ENCODE measurements around the gene VWA1. TPM values are rescaled to one million over a fixed set of nuclear protein-coding genes. Genes with fewer than 3 reads are reported as not detected.

The VWA1 gene
- total and polyA plus RNA-seq, 2 experiments from 2014 or later: 7.2 to 31.5 TPM

DNA sequence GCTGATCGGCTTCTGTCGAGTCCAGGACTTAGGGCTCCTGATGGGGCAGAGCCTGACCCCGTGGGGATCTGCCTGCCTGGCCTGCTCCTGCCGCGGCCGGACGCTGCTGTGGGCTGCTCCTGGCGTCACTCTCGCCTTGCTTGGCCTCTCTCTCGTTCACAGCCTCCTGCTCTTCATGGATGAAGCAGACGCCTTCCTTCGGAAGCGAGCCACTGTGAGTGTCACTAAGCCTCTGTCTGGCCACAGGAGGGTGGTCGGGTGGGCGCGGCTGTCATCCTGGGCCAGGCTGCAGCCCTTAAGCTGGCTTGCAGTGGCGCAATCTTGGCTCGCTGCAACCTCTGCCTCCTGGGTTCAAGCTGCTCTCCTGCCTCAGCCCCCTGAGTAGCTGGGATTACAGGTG is 52.2 kb downstream of the VWA1 start:
- ATAC-seq (no peak), DNase-seq (ENCODE audit: low spot score) (no peak)
- no peak overlapping the region for H2AFZ ChIP-seq
- H3K4me1 ChIP-seq (ENCODE audit: insufficient read depth): no peaks in the 10 kb centered on the region
- peaks cover 2% of the 10 kb centered on the region for H3K27me3 Mint-ChIP-seq (ENCODE audit: insufficient read depth, low read depth, poor library complexity)
- no peaks in the 10 kb centered on the region for H3K4me1 Mint-ChIP-seq
- TF ChIP-seq STAT1 (IDR thresholded peaks at IDR 0.05; ENCODE audit: unreplicated experiment): no peak
- no peak for TF ChIP-seq NANOG (IDR thresholded peaks at IDR 0.05; ENCODE audit: borderline replicate concordance)
- TF ChIP-seq, protein P1, sequence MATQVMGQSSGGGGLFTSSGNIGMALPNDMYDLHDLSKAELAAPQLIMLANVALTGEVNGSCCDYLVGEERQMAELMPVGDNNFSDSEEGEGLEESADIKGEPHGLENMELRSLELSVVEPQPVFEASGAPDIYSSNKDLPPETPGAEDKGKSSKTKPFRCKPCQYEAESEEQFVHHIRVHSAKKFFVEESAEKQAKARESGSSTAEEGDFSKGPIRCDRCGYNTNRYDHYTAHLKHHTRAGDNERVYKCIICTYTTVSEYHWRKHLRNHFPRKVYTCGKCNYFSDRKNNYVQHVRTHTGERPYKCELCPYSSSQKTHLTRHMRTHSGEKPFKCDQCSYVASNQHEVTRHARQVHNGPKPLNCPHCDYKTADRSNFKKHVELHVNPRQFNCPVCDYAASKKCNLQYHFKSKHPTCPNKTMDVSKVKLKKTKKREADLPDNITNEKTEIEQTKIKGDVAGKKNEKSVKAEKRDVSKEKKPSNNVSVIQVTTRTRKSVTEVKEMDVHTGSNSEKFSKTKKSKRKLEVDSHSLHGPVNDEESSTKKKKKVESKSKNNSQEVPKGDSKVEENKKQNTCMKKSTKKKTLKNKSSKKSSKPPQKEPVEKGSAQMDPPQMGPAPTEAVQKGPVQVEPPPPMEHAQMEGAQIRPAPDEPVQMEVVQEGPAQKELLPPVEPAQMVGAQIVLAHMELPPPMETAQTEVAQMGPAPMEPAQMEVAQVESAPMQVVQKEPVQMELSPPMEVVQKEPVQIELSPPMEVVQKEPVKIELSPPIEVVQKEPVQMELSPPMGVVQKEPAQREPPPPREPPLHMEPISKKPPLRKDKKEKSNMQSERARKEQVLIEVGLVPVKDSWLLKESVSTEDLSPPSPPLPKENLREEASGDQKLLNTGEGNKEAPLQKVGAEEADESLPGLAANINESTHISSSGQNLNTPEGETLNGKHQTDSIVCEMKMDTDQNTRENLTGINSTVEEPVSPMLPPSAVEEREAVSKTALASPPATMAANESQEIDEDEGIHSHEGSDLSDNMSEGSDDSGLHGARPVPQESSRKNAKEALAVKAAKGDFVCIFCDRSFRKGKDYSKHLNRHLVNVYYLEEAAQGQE (IDR thresholded peaks at IDR 0.05; ENCODE audit: unreplicated experiment): no peak
- TF ChIP-seq EZH2phosphoT487 (IDR thresholded peaks at IDR 0.05; ENCODE audit: unreplicated experiment): no peak
- TF ChIP-seq, protein P2, sequence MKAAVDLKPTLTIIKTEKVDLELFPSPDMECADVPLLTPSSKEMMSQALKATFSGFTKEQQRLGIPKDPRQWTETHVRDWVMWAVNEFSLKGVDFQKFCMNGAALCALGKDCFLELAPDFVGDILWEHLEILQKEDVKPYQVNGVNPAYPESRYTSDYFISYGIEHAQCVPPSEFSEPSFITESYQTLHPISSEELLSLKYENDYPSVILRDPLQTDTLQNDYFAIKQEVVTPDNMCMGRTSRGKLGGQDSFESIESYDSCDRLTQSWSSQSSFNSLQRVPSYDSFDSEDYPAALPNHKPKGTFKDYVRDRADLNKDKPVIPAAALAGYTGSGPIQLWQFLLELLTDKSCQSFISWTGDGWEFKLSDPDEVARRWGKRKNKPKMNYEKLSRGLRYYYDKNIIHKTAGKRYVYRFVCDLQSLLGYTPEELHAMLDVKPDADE (IDR thresholded peaks at IDR 0.05): no peak
- no peak for TF ChIP-seq EZH2 (IDR thresholded peaks at IDR 0.05; ENCODE audit: low read depth, unreplicated experiment)
- TF ChIP-seq, protein P3, sequence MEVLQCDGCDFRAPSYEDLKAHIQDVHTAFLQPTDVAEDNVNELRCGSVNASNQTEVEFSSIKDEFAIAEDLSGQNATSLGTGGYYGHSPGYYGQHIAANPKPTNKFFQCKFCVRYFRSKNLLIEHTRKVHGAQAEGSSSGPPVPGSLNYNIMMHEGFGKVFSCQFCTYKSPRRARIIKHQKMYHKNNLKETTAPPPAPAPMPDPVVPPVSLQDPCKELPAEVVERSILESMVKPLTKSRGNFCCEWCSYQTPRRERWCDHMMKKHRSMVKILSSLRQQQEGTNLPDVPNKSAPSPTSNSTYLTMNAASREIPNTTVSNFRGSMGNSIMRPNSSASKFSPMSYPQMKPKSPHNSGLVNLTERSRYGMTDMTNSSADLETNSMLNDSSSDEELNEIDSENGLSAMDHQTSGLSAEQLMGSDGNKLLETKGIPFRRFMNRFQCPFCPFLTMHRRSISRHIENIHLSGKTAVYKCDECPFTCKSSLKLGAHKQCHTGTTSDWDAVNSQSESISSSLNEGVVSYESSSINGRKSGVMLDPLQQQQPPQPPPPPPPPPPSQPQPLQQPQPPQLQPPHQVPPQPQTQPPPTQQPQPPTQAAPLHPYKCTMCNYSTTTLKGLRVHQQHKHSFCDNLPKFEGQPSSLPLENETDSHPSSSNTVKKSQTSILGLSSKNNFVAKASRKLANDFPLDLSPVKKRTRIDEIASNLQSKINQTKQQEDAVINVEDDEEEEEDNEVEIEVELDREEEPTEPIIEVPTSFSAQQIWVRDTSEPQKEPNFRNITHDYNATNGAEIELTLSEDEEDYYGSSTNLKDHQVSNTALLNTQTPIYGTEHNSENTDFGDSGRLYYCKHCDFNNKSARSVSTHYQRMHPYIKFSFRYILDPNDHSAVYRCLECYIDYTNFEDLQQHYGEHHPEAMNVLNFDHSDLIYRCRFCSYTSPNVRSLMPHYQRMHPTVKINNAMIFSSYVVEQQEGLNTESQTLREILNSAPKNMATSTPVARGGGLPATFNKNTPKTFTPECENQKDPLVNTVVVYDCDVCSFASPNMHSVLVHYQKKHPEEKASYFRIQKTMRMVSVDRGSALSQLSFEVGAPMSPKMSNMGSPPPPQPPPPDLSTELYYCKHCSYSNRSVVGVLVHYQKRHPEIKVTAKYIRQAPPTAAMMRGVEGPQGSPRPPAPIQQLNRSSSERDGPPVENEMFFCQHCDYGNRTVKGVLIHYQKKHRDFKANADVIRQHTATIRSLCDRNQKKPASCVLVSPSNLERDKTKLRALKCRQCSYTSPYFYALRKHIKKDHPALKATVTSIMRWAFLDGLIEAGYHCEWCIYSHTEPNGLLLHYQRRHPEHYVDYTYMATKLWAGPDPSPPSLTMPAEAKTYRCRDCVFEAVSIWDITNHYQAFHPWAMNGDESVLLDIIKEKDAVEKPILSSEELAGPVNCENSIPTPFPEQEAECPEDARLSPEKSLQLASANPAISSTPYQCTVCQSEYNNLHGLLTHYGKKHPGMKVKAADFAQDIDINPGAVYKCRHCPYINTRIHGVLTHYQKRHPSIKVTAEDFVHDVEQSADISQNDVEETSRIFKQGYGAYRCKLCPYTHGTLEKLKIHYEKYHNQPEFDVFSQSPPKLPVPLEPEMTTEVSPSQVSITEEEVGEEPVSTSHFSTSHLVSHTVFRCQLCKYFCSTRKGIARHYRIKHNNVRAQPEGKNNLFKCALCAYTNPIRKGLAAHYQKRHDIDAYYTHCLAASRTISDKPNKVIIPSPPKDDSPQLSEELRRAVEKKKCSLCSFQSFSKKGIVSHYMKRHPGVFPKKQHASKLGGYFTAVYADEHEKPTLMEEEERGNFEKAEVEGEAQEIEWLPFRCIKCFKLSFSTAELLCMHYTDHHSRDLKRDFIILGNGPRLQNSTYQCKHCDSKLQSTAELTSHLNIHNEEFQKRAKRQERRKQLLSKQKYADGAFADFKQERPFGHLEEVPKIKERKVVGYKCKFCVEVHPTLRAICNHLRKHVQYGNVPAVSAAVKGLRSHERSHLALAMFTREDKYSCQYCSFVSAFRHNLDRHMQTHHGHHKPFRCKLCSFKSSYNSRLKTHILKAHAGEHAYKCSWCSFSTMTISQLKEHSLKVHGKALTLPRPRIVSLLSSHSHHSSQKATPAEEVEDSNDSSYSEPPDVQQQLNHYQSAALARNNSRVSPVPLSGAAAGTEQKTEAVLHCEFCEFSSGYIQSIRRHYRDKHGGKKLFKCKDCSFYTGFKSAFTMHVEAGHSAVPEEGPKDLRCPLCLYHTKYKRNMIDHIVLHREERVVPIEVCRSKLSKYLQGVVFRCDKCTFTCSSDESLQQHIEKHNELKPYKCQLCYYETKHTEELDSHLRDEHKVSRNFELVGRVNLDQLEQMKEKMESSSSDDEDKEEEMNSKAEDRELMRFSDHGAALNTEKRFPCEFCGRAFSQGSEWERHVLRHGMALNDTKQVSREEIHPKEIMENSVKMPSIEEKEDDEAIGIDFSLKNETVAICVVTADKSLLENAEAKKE (CRISPR knock-in tag; IDR thresholded peaks at IDR 0.05): no peak
- no peak for TF ChIP-seq JUNB (IDR thresholded peaks at IDR 0.05; ENCODE audit: unreplicated experiment)
- no peak for TF ChIP-seq POLR2AphosphoS5 (IDR thresholded peaks at IDR 0.05; ENCODE audit: low read depth)
- no peak for TF ChIP-seq CREB1 (CRISPR knock-in tag; IDR thresholded peaks at IDR 0.05; ENCODE audit: low read depth)
- TF ChIP-seq ZNF114 (CRISPR knock-in tag; IDR thresholded peaks at IDR 0.05): no peak
- no peak for TF ChIP-seq ZNF331 (CRISPR knock-in tag; IDR thresholded peaks at IDR 0.05; ENCODE audit: low read depth)
- TF ChIP-seq, protein P4, sequence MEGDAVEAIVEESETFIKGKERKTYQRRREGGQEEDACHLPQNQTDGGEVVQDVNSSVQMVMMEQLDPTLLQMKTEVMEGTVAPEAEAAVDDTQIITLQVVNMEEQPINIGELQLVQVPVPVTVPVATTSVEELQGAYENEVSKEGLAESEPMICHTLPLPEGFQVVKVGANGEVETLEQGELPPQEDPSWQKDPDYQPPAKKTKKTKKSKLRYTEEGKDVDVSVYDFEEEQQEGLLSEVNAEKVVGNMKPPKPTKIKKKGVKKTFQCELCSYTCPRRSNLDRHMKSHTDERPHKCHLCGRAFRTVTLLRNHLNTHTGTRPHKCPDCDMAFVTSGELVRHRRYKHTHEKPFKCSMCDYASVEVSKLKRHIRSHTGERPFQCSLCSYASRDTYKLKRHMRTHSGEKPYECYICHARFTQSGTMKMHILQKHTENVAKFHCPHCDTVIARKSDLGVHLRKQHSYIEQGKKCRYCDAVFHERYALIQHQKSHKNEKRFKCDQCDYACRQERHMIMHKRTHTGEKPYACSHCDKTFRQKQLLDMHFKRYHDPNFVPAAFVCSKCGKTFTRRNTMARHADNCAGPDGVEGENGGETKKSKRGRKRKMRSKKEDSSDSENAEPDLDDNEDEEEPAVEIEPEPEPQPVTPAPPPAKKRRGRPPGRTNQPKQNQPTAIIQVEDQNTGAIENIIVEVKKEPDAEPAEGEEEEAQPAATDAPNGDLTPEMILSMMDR (conservative IDR thresholded peaks at IDR 0.05; ENCODE audit: low read depth in 2 of 2): no peak
- peaks cover 21% of the 10 kb centered on the region for H3K36me3 ChIP-seq (ENCODE audit: insufficient read depth)
- 0 out of 2 replicates have a peak, but pooled peaks cover 11% of the 10 kb centered on the region for H3F3A ChIP-seq (replicated peaks; ENCODE audit: low read depth)
- H3K4me3 Mint-ChIP-seq: no peak overlapping the region
- H3K36me3 Mint-ChIP-seq (ENCODE audit: low read depth): peaks cover 74% of the 10 kb centered on the region
- no peak overlapping the region for H3K27ac Mint-ChIP-seq
- no peaks in the 10 kb centered on the region for H3K27me3 ChIP-seq (ENCODE audit: insufficient read depth)
- H3K4me3 ChIP-seq: no peak overlapping the region
- no peaks in the 10 kb centered on the region for H3K9me2 ChIP-seq (ENCODE audit: insufficient read depth)
- no peaks in the 10 kb centered on the region for H3K79me2 ChIP-seq (replicated peaks; ENCODE audit: insufficient read depth)
- H3K27ac ChIP-seq (ENCODE audit: low read depth): no peak overlapping the region
- H3K9me3 Mint-ChIP-seq: no peaks in the 10 kb centered on the region; the same call in 2 of the 3 replicates
- no peak overlapping the region for H3K4me2 ChIP-seq
- H4K20me1 ChIP-seq (replicated peaks; ENCODE audit: insufficient read depth): 0 out of 2 replicates have a peak, but pooled peaks cover 3% of the 10 kb centered on the region
